Gastrocnemius medialis (tissue), 4 donors: ENCODE data around the gene HERC3. TPM values are rescaled to one million over a fixed set of nuclear protein-coding genes. Genes with fewer than 3 reads are reported as not detected.
A peak's percentile ranks its signal among the peaks of the same experiment; 100 is the strongest.

Experiments used
- ATAC-seq, 2 donors: fragments of 150-250 bp; one replicate each; pipeline ENCODE4 v1.9.1; 2016
- DNase-seq, 2 donors: peaks; one replicate each; pipeline ENCODE4 v3.0.0-alpha.2; 2019
- H3K27ac ChIP-seq, 4 donors: fragments of 200-600 bp; sonication (generic); 1 replicate in 1 of 4; 2 replicates in 3 of 4; pipeline ENCODE4 v1.5.1; 2016 to 2018; ENCODE audit warnings: mild to moderate bottlenecking in 2 of 4, moderate library complexity in 1 of 4
- H3K27me3 ChIP-seq, 3 donors: fragments of 200-600 bp; sonication (generic) in 2 of 3; 1 replicate in 1 of 3; 2 replicates in 2 of 3; pipeline versions ENCODE4 v1.5.1 to v1.6.0; 2016 to 2019; ENCODE audit warnings: mild to moderate bottlenecking in 1 of 3, moderate library complexity in 1 of 3
- H3K36me3 ChIP-seq, 2 donors: fragments of 200-600 bp; sonication (generic) in 1 of 2; one replicate each; pipeline ENCODE4 v1.5.1; 2017 to 2018
- H3K4me1 ChIP-seq, 2 donors: fragments of 200-600 bp; sonication (generic) in 1 of 2; one replicate each; pipeline ENCODE4 v1.5.1; 2016 to 2017; ENCODE audit warnings: mild to moderate bottlenecking in 2 of 2
- H3K4me3 ChIP-seq, 4 donors: fragments of 200-600 bp; sonication (generic) in 3 of 4; 1 replicate in 1 of 4; 2 replicates in 3 of 4; pipeline ENCODE4 v1.5.1; 2016 to 2019; ENCODE audit warnings: mild to moderate bottlenecking in 2 of 4
- H3K9me3 ChIP-seq, 3 donors: fragments of 200-600 bp; sonication (generic) in 2 of 3; 1 replicate in 1 of 3; 2 replicates in 2 of 3; pipeline ENCODE4 v1.5.1; 2016 to 2019
- POLR2A ChIP-seq, 2 donors: fragments of 450-650 bp; IDR thresholded peaks; one replicate each; pipeline ENCODE4 v1.6.1; 2017; ENCODE audit warnings: antibody characterized with exemption in 2 of 2, mild to moderate bottlenecking in 2 of 2, moderate library complexity in 2 of 2
- in situ Hi-C, 4 donors: fragments of 200-750 bp; cut with MboI; loops; one replicate each; pipeline versions ENCODE4 v1.15.0 to v1.8.0; 2017; ENCODE audit warnings: low sequenced_read_pairs in 4 of 4
- intact Hi-C: fragments of 100-400 bp; cut with DNase I; formaldehyde crosslinking; loops from one replicate; pipeline ENCODE4 v1.15.1; 2023; ENCODE audit warnings: low total_unique reads
- total RNA-seq, 4 donors: library from RNA; depleted of rRNA; stranded (reverse); fragments of >200 nt; gene quantifications; one replicate each; pipeline versions ENCODE4 v1.1.0 to v1.2.3, GENCODE V29; 2016
- TF ChIP-seq, protein P1 (sequence below), 5 experiments: fragments of 450-650 bp in 3 of 5; fragments of 200-600 bp in 2 of 5; sonication (generic) in 2 of 5; IDR thresholded peaks in 4 of 5; conservative IDR thresholded peaks in 1 of 5; 1 replicate in 4 of 5; 2 replicates in 1 of 5; pipeline ENCODE4 v1.5.1; 2016 to 2019; ENCODE audit warnings: antibody characterized with exemption in 5 of 5, mild to moderate bottlenecking in 3 of 5, moderate library complexity in 3 of 5

Gene HERC3
- total RNA-seq, 4 donors from 2014 or later, result 16.2 to 32.3 (median 21.9) TPM

DNA sequence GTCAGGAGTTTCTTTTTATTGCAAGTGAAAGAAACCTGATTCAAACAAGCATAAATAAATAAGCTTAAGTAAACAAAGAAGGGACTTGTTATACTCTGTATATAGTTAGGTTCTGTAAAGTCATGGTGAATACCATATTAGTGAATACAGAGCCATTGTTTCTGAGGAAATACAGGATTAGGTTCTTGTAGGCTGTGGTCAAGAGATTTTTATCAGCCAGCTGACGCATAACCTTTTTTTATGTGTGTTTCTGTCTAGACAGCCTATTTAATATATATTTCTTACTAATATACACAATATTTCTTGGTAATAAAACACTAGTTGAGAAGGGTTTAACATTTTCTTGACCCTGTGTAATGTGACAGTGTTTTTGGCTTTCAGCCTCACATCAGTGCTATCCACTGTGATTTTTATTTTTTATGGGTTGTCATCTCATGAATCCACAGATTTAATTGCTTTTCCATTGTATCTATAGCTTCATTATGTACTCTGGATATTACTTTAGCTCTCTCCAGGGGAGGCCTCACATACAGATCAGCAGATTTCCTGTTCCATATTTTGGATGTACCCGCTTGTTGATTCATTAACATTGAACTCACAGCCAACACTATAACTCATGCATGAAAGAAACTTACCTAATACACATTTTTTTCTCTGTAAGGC is 8.0 kb downstream of the HERC3 start:
- peaks cover 36 to 43% of the 10 kb centered on the region in 2 donors for H3K4me1 ChIP-seq
- ATAC-seq, result no peak

DNA sequence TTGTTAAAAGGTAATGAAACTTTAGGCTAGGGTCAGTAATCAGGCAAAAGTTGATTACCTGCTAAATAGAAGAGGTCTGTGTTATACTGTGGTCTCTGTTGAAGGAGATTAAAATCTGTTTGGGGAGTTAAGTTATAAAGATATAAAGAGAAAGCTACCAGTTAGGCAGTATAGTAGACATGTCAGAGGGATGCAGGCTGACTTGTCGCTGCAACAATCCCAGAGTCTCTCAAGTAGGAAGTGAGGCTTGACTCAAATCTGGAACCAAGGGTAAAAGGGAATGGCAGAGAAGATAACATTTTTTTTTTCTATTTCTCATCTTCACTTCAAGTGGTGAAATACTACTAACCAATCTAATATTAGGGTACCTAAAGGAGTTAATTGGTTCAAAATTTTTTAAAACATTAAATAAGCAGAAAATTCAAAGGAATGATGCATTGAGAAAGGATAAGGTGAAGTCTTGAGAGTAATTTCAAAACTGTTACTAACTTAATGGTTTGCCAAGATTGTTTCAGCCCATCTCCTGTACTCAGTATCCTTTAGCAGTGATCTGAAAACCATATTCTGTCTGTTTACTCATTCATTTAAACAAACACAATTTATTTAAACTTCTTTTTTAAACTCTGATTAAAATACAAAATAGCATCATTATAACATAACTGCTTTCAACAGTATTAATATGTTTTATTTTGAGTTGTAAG is 12.8 kb downstream of the HERC3 start:
- ATAC-seq, result no peak
- Histone ChIP-seq H3K4me1 (peaks cover 19 to 32% of the 10 kb centered on the region in 2 donors), H3K9me3 (no peaks in the 10 kb centered on the region), H3K36me3 (peaks cover 0 to 15% of the 10 kb centered on the region in 2 donors), H3K4me3 (no peak overlapping the region), H3K27me3 (no peaks in the 10 kb centered on the region), H3K27ac (no peak overlapping the region)
- no peak for DNase-seq
- intact Hi-C loops (no loop called here), in situ Hi-C loops (no loop called here)
- TF ChIP-seq, protein P1, sequence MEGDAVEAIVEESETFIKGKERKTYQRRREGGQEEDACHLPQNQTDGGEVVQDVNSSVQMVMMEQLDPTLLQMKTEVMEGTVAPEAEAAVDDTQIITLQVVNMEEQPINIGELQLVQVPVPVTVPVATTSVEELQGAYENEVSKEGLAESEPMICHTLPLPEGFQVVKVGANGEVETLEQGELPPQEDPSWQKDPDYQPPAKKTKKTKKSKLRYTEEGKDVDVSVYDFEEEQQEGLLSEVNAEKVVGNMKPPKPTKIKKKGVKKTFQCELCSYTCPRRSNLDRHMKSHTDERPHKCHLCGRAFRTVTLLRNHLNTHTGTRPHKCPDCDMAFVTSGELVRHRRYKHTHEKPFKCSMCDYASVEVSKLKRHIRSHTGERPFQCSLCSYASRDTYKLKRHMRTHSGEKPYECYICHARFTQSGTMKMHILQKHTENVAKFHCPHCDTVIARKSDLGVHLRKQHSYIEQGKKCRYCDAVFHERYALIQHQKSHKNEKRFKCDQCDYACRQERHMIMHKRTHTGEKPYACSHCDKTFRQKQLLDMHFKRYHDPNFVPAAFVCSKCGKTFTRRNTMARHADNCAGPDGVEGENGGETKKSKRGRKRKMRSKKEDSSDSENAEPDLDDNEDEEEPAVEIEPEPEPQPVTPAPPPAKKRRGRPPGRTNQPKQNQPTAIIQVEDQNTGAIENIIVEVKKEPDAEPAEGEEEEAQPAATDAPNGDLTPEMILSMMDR (IDR thresholded peaks at IDR 0.05 in 4 of 5, conservative IDR thresholded peaks at IDR 0.05 in 1 of 5), result no peak
- TF ChIP-seq POLR2A (IDR thresholded peaks at IDR 0.05), result no peak

More for the DNA sequence above, 8.0 kb downstream of the HERC3 start:
- Histone ChIP-seq H3K27ac (peak overlapping the region; percentile 47 to 70 (median 62)), H3K36me3 (peaks cover 0 to 9% of the 10 kb centered on the region in 2 donors), H3K27me3 (no peaks in the 10 kb centered on the region), H3K9me3 (no peaks in the 10 kb centered on the region), H3K4me3 (peak overlapping the region in 1 of 4 donors; percentile 24)
- intact Hi-C loops (no loop called here), in situ Hi-C loops (no loop called here)
- no peak for DNase-seq
- no peak for TF ChIP-seq POLR2A (IDR thresholded peaks at IDR 0.05)
- TF ChIP-seq, protein P1 (IDR thresholded peaks at IDR 0.05 in 4 of 5, conservative IDR thresholded peaks at IDR 0.05 in 1 of 5), result no peak

DNA sequence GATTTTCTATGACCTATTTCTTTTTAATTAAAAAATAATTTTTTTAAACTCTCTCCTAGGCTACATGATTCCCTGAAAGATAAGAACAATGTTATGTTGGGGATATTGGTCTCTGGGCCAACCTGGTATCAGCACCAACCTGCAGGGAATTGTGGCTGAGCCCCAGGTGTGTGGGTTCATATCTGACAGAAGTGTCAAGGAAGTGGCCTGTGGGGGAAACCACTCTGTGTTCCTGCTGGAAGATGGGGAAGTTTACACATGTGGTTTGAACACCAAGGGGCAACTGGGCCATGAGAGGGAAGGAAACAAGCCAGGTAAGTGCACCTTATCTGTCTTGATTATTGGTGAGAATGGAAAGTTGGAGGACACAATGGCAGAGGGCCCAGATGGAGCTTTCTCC is 13.5 kb downstream of the HERC3 start:
- DNase-seq (no peak), ATAC-seq (no peak)
- no peak for TF ChIP-seq POLR2A (IDR thresholded peaks at IDR 0.05)
- TF ChIP-seq, protein P1 (IDR thresholded peaks at IDR 0.05 in 4 of 5, conservative IDR thresholded peaks at IDR 0.05 in 1 of 5), result no peak
- Histone ChIP-seq H3K36me3 (peaks cover 0 to 15% of the 10 kb centered on the region in 2 donors), H3K9me3 (no peaks in the 10 kb centered on the region), H3K27ac (no peak overlapping the region), H3K4me1 (peaks cover 21 to 32% of the 10 kb centered on the region in 2 donors), H3K4me3 (no peak overlapping the region), H3K27me3 (no peaks in the 10 kb centered on the region)
- in situ Hi-C loops (no loop called here), intact Hi-C loops (no loop called here)

DNA sequence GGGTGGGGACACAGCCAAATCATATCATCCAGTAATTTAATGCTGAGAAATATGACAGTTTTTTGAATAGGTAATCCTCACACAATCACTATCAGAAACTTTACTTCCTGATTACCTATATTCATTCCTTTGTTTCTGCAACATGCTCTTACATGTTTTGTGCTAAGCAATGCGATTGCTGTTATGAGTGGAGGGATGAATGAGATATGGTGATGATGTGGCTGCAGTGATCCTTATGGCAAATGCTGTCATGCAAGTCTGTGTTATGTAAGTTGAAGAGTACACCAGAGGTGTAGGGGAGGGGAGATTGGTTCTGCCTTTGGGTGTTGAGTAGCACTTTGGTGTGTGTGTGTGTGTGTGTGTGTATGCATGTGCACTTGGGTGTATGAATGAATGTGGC is 14.6 kb downstream of the HERC3 start:
- Histone ChIP-seq H3K27ac (no peak overlapping the region), H3K36me3 (peaks cover 0 to 15% of the 10 kb centered on the region in 2 donors), H3K9me3 (no peaks in the 10 kb centered on the region), H3K4me1 (peaks cover 32 to 38% of the 10 kb centered on the region in 2 donors), H3K27me3 (no peaks in the 10 kb centered on the region), H3K4me3 (no peak overlapping the region)
- intact Hi-C loops (no loop called here), in situ Hi-C loops (no loop called here)
- ATAC-seq (no peak), DNase-seq (no peak)
- TF ChIP-seq, protein P1 (IDR thresholded peaks at IDR 0.05 in 4 of 5, conservative IDR thresholded peaks at IDR 0.05 in 1 of 5), result no peak
- TF ChIP-seq POLR2A (IDR thresholded peaks at IDR 0.05), result no peak
